ENCODE results near the gene SCARB1. TPM values are rescaled to one million over a fixed set of nuclear protein-coding genes. Genes with fewer than 3 reads are reported as not detected.

Gene SCARB1
- total and polyA plus RNA-seq, 2 of the 13 experiments (the other 11 are each of a cell fraction or from before 2014, with no cell fraction given) = 63.4 to 160 TPM

DNA sequence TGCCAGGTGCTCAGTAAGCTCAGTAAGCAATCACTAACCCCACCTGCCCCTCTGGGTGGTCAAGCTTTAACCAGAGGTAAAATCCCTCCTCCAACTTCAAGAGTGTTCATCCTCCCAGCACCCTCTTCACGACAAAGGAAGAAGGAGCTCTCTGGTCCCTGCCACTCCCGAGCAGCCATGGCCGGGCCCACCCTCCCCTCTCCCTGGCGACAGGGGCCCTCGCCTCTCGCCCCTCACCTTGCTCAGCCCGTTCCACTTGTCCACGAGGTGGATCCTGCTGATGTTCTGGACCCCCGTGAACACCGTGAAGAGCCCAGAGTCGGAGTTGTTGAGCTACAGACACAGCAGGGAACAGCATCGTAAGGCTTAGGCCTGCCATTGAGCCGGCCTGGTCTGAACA lies 52.0 kb downstream of the SCARB1 start:
- ATAC-seq = no peak
- no peak for FAIRE-seq
- no peak overlapping the region for H3K27ac ChIP-seq (ENCODE audit: extremely low read length, insufficient read depth, low read length)
- H3K9me3 ChIP-seq (ENCODE audit: low read length) = no peaks in the 10 kb centered on the region
- no peak for DNase-seq (ENCODE audit: low spot score)
- 95% methylated on average over 12 of the region's 13 CpGs for WGBS (ENCODE audit: low lambda C conversion rate)
- no peak overlapping the region for H3K4me3 ChIP-seq (replicated peaks in 1 of 3; ENCODE audit: insufficient read depth in 1 of 3, low read depth in 2 of 3, low read length in 3 of 3)
- H3K79me2 ChIP-seq (ENCODE audit: insufficient read depth, low read length) = no peaks in the 10 kb centered on the region
- no TSS peak for BruUV-seq (replicated peaks)
- H3K4me2 ChIP-seq (ENCODE audit: low read depth, low read length) = no peak overlapping the region
- no peaks in the 10 kb centered on the region for H3K4me1 ChIP-seq (ENCODE audit: insufficient read depth, low read length)
- H3K27me3 ChIP-seq (ENCODE audit: control insufficient read depth in 1 of 2, insufficient read depth in 2 of 2, low read length in 2 of 2) = no peaks in the 10 kb centered on the region
- intact Hi-C loops (cut with micrococcal nuclease; ENCODE audit: unreplicated experiment) = no loop called here
- in situ Hi-C loops (cut with HindIII; ENCODE audit: extremely low pct_ligation_motif_present, low pct_unique_long_range_greater_than_20kb) = no loop called here
- no peak overlapping the region for H3K9ac ChIP-seq (ENCODE audit: insufficient read depth, low read depth, low read length)
- H4K20me1 ChIP-seq (ENCODE audit: insufficient read depth, low read length) = no peaks in the 10 kb centered on the region
- POLR2A ChIA-PET = no interaction called here
- no peak overlapping the region for H2AFZ ChIP-seq (ENCODE audit: low read length)
- H3K36me3 ChIP-seq (replicated peaks in 1 of 2; ENCODE audit: control insufficient read depth in 1 of 2, insufficient read depth in 2 of 2, low read length in 2 of 2) = peaks cover 48 to 92% of the 10 kb centered on the region in 2 experiments
- CTCF ChIA-PET (ENCODE audit: low intra/inter-chr PET ratio, low total read pairs) = no interaction called here
- TF ChIP-seq NR2C2 (CRISPR knock-in tag; IDR thresholded peaks at IDR 0.05; ENCODE audit: borderline replicate concordance) (no peak), NCOA1 (CRISPR knock-in tag; IDR thresholded peaks at IDR 0.05) (no peak), NBN (conservative IDR thresholded peaks at IDR 0.05) (no peak), ZBTB8A (CRISPR knock-in tag; IDR thresholded peaks at IDR 0.05; ENCODE audit: borderline replicate concordance, low read depth) (no peak), TOE1 (CRISPR knock-in tag; IDR thresholded peaks at IDR 0.05) (no peak), ZBTB26 (CRISPR knock-in tag; IDR thresholded peaks at IDR 0.05; ENCODE audit: borderline replicate concordance) (no peak), ZNF724P (CRISPR knock-in tag; IDR thresholded peaks at IDR 0.05; ENCODE audit: borderline replicate concordance) (no peak), ZFP1 (CRISPR knock-in tag; IDR thresholded peaks at IDR 0.05) (no peak), MYPOP (CRISPR knock-in tag; IDR thresholded peaks at IDR 0.05) (no peak), ZNF691 (CRISPR knock-in tag; IDR thresholded peaks at IDR 0.05; ENCODE audit: borderline replicate concordance, low read depth) (no peak), ZMYM3 (CRISPR knock-in tag; IDR thresholded peaks at IDR 0.05) (no peak), NFKB2 (CRISPR knock-in tag; IDR thresholded peaks at IDR 0.05; ENCODE audit: borderline replicate concordance) (no peak)
- TF ChIP-seq, protein P1, sequence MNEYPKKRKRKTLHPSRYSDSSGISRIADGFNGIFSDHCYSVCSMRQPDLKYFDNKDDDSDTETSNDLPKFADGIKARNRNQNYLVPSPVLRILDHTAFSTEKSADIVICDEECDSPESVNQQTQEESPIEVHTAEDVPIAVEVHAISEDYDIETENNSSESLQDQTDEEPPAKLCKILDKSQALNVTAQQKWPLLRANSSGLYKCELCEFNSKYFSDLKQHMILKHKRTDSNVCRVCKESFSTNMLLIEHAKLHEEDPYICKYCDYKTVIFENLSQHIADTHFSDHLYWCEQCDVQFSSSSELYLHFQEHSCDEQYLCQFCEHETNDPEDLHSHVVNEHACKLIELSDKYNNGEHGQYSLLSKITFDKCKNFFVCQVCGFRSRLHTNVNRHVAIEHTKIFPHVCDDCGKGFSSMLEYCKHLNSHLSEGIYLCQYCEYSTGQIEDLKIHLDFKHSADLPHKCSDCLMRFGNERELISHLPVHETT (CRISPR knock-in tag; conservative IDR thresholded peaks at IDR 0.05) = no peak
- TF ChIP-seq, protein P2, sequence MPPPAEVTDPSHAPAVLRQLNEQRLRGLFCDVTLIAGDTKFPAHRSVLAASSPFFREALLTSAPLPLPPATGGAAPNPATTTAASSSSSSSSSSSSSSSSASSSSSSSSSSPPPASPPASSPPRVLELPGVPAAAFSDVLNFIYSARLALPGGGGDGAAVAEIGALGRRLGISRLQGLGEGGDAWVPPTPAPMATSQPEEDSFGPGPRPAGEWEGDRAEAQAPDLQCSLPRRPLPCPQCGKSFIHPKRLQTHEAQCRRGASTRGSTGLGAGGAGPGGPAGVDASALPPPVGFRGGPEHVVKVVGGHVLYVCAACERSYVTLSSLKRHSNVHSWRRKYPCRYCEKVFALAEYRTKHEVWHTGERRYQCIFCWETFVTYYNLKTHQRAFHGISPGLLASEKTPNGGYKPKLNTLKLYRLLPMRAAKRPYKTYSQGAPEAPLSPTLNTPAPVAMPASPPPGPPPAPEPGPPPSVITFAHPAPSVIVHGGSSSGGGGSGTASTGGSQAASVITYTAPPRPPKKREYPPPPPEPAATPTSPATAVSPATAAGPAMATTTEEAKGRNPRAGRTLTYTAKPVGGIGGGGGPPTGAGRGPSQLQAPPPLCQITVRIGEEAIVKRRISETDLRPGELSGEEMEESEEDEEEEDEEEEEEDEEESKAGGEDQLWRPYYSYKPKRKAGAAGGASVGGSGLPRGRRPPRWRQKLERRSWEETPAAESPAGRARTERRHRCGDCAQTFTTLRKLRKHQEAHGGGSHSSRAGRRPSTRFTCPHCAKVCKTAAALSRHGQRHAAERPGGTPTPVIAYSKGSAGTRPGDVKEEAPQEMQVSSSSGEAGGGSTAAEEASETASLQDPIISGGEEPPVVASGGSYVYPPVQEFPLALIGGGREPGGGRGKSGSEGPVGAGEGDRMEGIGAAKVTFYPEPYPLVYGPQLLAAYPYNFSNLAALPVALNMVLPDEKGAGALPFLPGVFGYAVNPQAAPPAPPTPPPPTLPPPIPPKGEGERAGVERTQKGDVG (CRISPR knock-in tag; IDR thresholded peaks at IDR 0.05; ENCODE audit: borderline replicate concordance) = no peak
- TF ChIP-seq, protein P3, sequence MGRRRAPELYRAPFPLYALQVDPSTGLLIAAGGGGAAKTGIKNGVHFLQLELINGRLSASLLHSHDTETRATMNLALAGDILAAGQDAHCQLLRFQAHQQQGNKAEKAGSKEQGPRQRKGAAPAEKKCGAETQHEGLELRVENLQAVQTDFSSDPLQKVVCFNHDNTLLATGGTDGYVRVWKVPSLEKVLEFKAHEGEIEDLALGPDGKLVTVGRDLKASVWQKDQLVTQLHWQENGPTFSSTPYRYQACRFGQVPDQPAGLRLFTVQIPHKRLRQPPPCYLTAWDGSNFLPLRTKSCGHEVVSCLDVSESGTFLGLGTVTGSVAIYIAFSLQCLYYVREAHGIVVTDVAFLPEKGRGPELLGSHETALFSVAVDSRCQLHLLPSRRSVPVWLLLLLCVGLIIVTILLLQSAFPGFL (CRISPR knock-in tag; IDR thresholded peaks at IDR 0.05) = no peak
